GM21786 (cell line): ENCODE data around the gene HTR2C.
"Not testable (repeated sequence)": the region's sequence is repeated elsewhere in the genome, so short reads cannot be mapped to it uniquely, and the experiment has no call there.

Experiments
- ATAC-seq: cut with Tn5 transposase; IDR thresholded peaks from one replicate; pipeline ENCODE4 v1.9.1; 2021; ENCODE audit not compliant: unreplicated experiment

The HTR2C gene

DNA sequence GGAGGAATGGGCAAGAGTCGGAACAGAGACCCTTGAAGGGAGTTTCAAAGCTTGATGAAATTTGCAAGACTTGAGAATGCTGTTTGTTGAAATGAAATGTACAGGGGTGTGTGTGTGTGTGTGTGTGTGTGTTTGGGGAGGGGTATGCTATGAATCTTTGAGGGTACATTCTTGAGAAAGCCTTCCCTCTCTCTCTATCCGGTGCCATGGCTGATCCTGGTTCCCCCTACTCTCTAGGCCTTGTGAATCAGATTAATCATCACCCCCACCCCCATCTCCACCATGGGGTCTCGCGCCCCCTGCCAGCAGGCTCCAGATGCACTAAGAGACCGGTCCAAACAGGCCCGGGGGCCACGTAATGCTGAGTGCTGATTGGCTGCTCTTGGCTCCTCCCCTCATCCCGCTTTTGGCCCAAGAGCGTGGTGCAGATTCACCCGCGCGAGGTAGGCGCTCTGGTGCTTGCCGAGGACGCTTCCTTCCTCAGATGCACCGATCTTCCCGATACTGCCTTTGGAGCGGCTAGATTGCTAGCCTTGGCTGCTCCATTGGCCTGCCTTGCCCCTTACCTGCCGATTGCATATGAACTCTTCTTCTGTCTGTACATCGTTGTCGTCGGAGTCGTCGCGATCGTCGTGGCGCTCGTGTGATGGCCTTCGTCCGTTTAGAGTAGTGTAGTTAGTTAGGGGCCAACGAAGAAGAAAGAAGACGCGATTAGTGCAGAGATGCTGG lies at the start of gene HTR2C:
TSS of gene HTR2C (plus strand) at position 441 of the 729 bp plus-strand sequence. CDS start 142,851 bp downstream, outside the sequence.
- no peak for ATAC-seq

GRCh38 chrX:114580336-114580735 lies 3.5 kb upstream of the HTR2C start:
- ATAC-seq, result no peak

DNA sequence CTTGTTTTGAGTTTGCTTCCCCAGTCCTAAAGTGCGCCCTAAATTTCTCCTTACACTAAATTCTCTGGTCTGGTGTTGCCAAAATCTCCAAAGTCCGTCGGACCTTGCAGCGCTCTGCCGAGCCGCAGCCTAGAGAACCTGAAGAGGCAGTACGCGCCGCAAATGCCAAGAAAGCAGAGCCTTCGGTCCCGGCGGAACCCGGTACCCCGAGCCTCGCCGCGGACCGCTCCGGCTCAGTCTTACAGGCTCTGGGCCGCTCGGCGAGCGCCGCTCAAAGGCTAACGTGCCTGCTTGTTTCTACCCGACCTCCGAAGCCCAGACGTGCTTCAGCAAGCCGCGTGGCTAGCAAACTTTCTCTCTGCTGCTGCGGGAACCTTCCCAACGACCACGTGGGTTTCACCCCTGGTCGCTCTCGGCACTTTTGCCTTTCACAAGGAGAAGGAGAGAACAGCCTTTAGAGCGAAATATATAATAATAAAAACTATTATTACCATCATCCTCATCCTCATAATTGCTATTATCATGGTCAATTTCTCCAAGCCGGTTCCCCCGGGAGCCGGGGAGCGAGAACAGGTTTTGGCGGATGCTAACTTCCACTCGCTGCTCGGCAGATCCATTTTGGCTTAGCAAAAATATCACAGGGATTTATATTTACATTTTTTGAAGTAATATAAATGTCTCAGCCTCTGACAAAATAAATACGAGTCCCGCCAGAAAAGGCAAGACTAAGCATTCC lies 2.2 kb upstream of the HTR2C start:
- no peak for ATAC-seq

DNA sequence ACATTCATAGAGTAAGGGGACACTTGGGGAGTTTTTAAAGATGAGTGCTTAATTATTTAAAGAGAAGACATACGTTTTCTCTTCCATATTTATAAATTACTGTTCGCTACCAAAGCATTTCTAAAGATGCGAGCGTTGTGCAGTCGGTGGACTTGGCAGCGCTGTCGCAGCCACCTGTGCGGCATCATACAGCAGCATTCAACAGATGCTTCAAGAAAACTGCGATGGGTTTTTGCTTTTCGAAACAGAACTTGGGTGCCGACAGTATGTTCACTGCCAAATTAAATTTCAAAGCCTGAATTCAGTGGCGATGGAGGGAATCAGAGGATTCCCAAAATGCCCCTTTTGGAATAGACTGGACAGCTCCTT lies 1.6 kb upstream of the HTR2C start:
- ATAC-seq, result no peak

GRCh38 chrX:114582698-114583395 lies 1.0 kb upstream of the HTR2C start:
- no peak for ATAC-seq

DNA sequence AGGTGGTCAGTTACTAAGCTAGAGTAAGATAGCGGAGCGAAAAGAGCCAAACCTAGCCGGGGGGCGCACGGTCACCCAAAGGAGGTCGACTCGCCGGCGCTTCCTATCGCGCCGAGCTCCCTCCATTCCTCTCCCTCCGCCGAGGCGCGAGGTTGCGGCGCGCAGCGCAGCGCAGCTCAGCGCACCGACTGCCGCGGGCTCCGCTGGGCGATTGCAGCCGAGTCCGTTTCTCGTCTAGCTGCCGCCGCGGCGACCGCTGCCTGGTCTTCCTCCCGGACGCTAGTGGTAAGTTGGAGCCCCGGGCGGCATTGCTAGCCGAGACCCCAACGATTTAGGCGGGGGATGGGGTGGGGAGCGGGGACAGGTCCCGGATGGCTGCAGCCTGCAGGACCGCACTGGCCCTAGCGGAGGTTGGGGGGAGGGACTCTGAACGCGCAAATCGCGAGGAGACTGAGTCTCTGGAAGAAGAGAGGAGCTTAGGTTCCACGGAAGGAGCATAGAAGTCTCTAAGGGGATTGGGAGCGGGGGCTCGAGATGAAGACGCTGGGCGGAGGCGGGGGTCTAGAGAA lies 573 bp downstream of the HTR2C start:
- ATAC-seq, result no peak

DNA sequence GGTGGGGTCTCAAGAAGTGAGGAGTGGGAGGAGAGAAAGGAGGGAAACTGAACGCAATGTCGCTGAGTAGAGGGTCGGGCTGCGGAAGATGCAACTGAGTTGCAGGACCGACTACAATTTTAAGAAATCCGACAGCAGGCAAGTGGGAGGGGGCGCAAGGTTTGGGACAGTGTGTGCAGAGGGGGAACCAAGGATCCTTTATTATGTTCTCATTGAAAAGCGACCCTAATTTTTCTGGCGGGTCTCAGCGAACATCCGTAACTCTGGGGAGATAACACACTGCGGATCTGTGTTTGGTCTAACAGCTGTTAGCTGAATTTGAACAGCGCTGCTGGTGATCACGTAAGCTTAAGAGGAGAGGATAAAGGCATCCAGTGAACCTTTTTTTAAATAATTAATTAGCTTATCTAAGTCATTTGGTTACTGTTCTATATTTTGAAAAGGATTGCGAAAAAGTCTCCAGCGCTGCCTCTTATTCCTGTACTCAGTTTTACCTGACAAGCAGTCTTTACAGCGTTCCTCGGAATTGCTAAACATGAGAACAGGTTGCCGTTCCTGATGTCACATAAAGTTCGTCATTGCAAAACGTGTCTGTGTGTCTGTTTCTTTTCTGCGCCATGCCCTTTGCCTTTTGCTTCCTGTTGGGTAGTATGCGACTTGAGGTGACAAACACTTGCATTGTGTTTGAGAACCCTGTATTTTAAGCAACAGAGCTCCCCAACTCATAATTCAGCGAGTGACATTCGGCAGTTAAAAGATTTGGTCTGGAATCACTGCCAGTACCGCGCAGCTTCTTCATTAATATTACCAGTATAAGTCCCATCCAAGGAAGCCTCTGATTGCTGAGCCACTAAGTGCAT lies 1.3 kb downstream of the HTR2C start:
- no peak for ATAC-seq

GRCh38 chrX:114591121-114591520 lies 7.2 kb downstream of the HTR2C start:
- no peak for ATAC-seq

DNA sequence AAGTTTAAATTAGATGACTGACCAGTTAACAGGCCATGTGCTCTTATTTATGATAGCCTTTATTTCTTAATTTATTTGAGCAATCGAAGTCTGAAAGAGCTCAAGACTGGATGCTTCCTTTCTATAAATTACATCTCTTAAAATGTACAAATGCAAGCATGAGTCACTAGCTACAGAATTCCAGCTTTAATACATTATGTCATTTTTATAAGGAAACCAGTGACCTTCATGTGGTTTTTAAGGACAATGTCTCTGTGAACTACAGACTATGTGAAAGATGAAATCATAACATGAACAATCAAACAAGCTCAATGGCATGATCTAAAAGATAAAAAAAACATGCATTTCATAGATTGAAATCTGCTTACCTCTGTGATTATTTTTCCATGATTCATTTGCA lies 15.4 kb downstream of the HTR2C start:
- no peak for ATAC-seq

GRCh38 chrX:114599911-114600310 lies 16.0 kb downstream of the HTR2C start:
- no peak for ATAC-seq

- ATAC-seq, result not testable (repeated sequence)
Observed at GRCh38 chrX:114606619-114607018, 22.7 kb downstream of the HTR2C start.

DNA sequence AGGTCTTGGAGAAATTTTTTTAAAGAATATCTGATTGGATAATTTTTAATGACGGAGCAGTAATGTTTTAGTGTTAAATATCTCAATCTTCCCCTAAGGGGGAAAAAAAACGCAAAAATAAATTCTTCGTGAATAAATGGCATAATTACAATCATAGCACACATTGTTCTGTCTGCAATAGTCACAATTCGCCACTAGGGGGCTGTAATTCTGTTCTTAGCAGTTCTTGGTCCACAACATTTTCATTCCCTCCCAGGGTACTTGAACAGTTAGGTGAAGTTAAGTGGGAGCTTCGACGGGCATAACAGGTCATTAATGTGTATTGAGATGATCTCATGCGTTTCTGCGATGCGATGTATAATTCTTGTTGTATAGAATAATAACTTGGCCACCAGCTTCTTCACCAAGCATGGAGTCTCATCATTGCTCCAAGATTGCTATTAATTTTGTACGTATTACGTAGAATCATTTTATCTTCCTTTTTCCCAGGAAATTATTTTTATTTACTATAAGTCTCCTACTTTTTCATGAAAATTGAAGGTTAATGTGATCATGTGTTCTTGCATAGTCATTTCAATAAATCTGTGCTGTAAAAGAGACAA lies 27.2 kb downstream of the HTR2C start:
- ATAC-seq, result peak; percentile 80

DNA sequence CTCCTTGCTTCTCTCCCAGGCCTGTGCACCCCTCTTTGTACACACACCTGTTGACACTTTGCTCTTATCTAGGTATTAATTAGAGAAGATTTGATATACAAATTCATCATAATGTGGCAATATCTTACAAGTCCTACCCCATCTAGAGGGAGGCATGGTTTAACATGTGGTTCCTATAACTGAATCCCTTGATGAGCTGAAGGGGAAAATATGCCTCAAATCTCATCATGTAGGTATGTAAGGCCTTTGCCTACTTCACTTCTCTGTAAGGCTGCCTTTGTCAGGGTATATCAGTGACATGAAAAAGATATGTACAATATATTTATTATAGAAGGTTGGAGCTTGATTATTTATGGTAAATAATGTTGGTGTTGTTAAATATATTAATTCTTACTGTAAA lies 31.9 kb downstream of the HTR2C start:
- ATAC-seq, result no peak

DNA sequence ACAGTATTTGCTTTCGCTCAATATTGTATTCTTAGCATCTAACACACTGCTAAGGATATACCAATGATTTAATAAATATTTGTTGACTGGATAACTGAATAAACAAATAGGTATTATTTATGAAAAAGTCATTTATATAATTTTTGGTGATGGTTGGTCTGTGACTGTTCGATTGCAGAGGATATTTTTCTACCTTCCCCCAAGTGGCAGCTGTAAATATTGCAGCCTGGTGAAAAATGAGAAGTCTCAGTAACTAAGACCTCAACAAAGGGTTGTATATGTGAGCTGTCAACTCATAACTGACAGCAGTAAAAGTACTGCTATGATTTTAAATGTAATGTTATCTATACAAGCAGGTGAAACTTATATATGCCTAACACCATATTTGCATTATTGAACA lies 36.0 kb downstream of the HTR2C start:
- ATAC-seq, result no peak

DNA sequence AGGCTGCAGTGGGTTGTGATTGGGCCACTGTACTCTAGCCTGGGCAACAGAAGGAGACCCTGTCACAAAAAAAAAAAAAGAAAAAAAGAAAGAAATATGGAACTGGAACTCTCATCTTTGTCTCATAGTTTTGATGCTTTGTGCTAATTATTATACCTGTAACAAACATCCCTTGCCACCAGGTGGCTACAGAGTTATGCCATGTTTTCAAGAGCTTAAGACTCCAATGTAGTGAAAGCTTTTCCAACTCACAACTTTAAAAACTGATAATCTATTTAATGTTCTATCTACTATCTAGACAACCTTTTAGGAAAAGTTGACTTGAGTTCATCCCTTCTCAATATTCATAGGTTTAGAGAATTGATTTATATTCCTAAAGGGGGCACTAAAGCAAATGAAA lies 42.4 kb downstream of the HTR2C start:
- ATAC-seq, result no peak

GRCh38 chrX:114635986-114636385 lies 52.1 kb downstream of the HTR2C start:
- ATAC-seq, result no peak

- ATAC-seq, result no peak
Observed at GRCh38 chrX:114650351-114650750, 66.5 kb downstream of the HTR2C start.

- no peak for ATAC-seq
Observed at GRCh38 chrX:114675365-114675764, 91.5 kb downstream of the HTR2C start.

GRCh38 chrX:114700533-114700932 lies 116.6 kb downstream of the HTR2C start:
- ATAC-seq, result not testable (repeated sequence)

DNA sequence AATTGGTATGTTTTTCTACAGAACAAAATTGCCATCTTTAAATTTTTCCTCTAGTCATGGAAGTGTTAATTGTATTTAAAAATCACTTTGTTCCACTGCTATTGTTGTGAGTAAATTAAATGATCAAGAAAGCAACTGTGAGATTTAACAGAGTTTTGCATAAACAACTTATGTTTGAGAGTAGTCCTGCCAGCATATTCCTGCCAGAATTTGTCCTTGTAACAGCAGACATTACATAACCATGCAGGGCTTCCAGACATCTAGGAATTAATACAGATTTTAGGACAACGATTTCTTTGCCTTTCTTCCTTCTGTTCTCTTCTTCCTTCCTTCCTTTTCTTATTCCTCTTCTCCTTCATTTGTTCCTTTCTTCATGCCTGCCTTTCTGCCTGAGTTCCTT lies 125.5 kb downstream of the HTR2C start:
- ATAC-seq, result no peak
